Caco-2 (cell line): ENCODE measurements around the gene KHSRP. TPM values are rescaled to one million over a fixed set of nuclear protein-coding genes. Genes with fewer than 3 reads are reported as not detected.

Source experiments
- BruUV-seq: library from RNA; stranded (reverse); fragments of 400-500 nt; replicated peaks from 2 replicates; lab custom pipeline; 2021; lab: Mats Ljungman, UMichigan
- CTCF ChIA-PET: fragments of 300-600 bp; sonication (Branson Sonifier 250); formaldehyde crosslinking; loops from one replicate; lab custom pipeline; 2022; ENCODE audit warnings: antibody characterized with exemption; lab: Charles Lee
- POLR2A ChIA-PET: fragments of 300-600 bp; sonication (Branson Sonifier 250); formaldehyde crosslinking; loops from one replicate; lab custom pipeline; 2022; ENCODE audit warnings: antibody characterized with exemption; lab: Charles Lee
- DNase-seq, 2 experiments: peaks; one replicate each; pipeline versions ENCODE4 v3.0.0 to v3.0.0-alpha.2; 2020 to 2022
- H3K27me3 ChIP-seq: replicated peaks from 2 replicates; pipeline ENCODE4 v1.6.0; 2011; ENCODE audit warnings: low read length; ENCODE audit not compliant: control insufficient read depth, insufficient read depth
- H3K36me3 ChIP-seq: 2 replicates; pipeline ENCODE4 v1.5.1; 2011; ENCODE audit warnings: low read length; ENCODE audit not compliant: control insufficient read depth, insufficient read depth
- H3K4me1 ChIP-seq: fragments of 250-450 bp; sonication (Bioruptor Pico); 2 replicates; pipeline ENCODE4 v1.5.1; 2020; ENCODE audit warnings: mild to moderate bottlenecking
- H3K4me3 ChIP-seq: 2 replicates; pipeline ENCODE4 v1.5.1; 2011; ENCODE audit warnings: low read depth, mild to moderate bottlenecking, control low read depth, low read length
- H3K9me3 ChIP-seq: fragments of 250-450 bp; sonication (Bioruptor Pico); 2 replicates; pipeline ENCODE4 v1.5.1; 2020; ENCODE audit warnings: mild to moderate bottlenecking, moderate library complexity
- H3K27ac Mint-ChIP-seq: one replicate; pipeline ENCODE4 v1.8.0; 2022; ENCODE audit warnings: mixed read lengths; ENCODE audit not compliant: unreplicated experiment
- H3K27me3 Mint-ChIP-seq: one replicate; pipeline ENCODE4 v1.8.0; 2022; ENCODE audit warnings: mixed read lengths; ENCODE audit not compliant: insufficient read depth, unreplicated experiment
- H3K36me3 Mint-ChIP-seq: one replicate; pipeline ENCODE4 v1.8.0; 2022; ENCODE audit warnings: mild to moderate bottlenecking, mixed read lengths; ENCODE audit not compliant: insufficient read depth, unreplicated experiment
- H3K4me1 Mint-ChIP-seq: one replicate; pipeline ENCODE4 v1.8.0; 2022; ENCODE audit warnings: low read depth, mixed read lengths; ENCODE audit not compliant: unreplicated experiment
- H3K4me3 Mint-ChIP-seq: one replicate; pipeline ENCODE4 v1.8.0; 2022; ENCODE audit warnings: mild to moderate bottlenecking, moderate library complexity, mixed read lengths; ENCODE audit not compliant: unreplicated experiment
- H3K9me3 Mint-ChIP-seq: one replicate; pipeline ENCODE4 v1.8.0; 2022; ENCODE audit warnings: mixed read lengths; ENCODE audit not compliant: unreplicated experiment
- intact Hi-C: fragments of 100-400 bp; cut with micrococcal nuclease; formaldehyde crosslinking; loops from one replicate; pipeline ENCODE4 v1.10.0; 2022; ENCODE audit not compliant: unreplicated experiment
- total RNA-seq: library from RNA; stranded (reverse); gene quantifications from 2 replicates; pipeline ENCODE4 v1.2.3, GENCODE V29; 2022
- TF ChIP-seq, protein P1 (sequence below), 2 experiments: fragments of 200-600 bp in 1 of 2; IDR thresholded peaks; 1 replicate in 1 of 2; 2 replicates in 1 of 2; pipeline versions ENCODE4 v1.5.1 to v1.8.0; 2011 to 2022; ENCODE audit warnings: antibody characterized with exemption in 1 of 2, control low read depth in 1 of 2, inconsistent platforms in 1 of 2, low read depth in 1 of 2, low read length in 1 of 2, mild to moderate bottlenecking in 1 of 2, moderate library complexity in 1 of 2; ENCODE audit not compliant: insufficient read depth in 1 of 2, severe bottlenecking in 1 of 2, unreplicated experiment in 1 of 2

The KHSRP gene
- total RNA-seq, 1 experiment from 2014 or later, result 610 TPM

DNA sequence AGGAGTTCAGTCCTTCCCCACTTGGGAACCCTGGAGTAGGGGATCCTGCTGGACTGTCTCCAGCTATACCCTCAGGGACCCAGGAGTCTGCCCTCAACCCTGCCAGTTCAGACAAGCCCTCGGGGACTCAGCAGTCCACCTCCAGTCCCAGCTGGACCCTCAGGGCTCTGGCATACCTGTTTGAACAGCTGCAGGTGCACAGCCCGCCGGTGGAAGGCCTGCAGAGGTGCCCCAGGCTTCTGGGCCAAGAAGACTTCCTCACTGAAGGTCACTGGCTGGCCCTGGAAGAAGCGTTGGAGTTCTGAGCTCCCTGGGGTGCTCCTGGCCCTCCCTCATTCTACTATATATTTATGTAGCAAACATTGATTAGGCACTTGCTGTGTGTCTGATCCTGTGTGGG, 48.1 kb upstream of the KHSRP start:
- ChIA-PET CTCF (interaction anchor here (0.7 kb wide), 1 partner anchor 391 kb away, joined by 4 read pairs; no protein-coding TSS in a partner anchor), POLR2A (interaction anchor here (0.8 kb wide), 1 partner anchor 8 kb away, joined by 9 read pairs; the partner anchor contains the start of gene CRB3)
- Mint-ChIP-seq H3K36me3 (peaks cover 45% of the 10 kb centered on the region), H3K4me3 (no peak overlapping the region), H3K4me1 (peaks cover 9% of the 10 kb centered on the region), H3K27ac (no peak overlapping the region), H3K27me3 (no peaks in the 10 kb centered on the region), H3K9me3 (no peaks in the 10 kb centered on the region)
- TF ChIP-seq, protein P1, sequence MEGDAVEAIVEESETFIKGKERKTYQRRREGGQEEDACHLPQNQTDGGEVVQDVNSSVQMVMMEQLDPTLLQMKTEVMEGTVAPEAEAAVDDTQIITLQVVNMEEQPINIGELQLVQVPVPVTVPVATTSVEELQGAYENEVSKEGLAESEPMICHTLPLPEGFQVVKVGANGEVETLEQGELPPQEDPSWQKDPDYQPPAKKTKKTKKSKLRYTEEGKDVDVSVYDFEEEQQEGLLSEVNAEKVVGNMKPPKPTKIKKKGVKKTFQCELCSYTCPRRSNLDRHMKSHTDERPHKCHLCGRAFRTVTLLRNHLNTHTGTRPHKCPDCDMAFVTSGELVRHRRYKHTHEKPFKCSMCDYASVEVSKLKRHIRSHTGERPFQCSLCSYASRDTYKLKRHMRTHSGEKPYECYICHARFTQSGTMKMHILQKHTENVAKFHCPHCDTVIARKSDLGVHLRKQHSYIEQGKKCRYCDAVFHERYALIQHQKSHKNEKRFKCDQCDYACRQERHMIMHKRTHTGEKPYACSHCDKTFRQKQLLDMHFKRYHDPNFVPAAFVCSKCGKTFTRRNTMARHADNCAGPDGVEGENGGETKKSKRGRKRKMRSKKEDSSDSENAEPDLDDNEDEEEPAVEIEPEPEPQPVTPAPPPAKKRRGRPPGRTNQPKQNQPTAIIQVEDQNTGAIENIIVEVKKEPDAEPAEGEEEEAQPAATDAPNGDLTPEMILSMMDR (IDR thresholded peaks at IDR 0.05; ENCODE audit: insufficient read depth in 1 of 2, low read depth in 1 of 2, low read length in 1 of 2, severe bottlenecking in 1 of 2, unreplicated experiment in 1 of 2), result no peak
- DNase-seq, result peak; percentile 30 to 64
- H3K27me3 ChIP-seq, result no peaks in the 10 kb centered on the region
- intact Hi-C loops, result no loop called here
- H3K36me3 ChIP-seq, result no peaks in the 10 kb centered on the region; the same call in none of the 2 replicates
- peaks cover 19% of the 10 kb centered on the region for H3K4me1 ChIP-seq
- no peak overlapping the region for H3K4me3 ChIP-seq
- no TSS peak for BruUV-seq
- H3K9me3 ChIP-seq, result no peaks in the 10 kb centered on the region

DNA sequence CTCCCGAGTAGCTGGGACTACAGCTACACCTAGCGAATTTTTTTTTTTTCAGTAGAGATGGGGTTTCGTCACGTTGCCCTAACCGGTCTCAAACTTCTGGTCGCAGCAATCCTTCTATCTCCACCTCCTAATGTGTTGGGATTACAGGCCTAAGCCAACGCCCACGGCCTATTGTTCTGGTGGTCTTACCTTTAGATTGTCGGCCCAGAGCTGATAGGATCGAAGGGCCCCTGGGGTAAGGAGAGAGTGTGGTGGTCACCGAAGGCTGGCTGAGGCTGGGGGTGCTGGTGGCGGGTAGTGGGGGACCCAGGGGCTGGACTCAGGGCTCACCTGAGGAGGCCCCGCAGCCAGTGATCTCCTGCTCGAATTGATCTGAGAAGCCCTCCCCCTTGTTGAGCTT, 46.5 kb upstream of the KHSRP start:
- no peak for DNase-seq
- Histone ChIP-seq H3K4me1 (peaks cover 14% of the 10 kb centered on the region), H3K36me3 (peaks cover 4% of the 10 kb centered on the region), H3K27me3 (no peaks in the 10 kb centered on the region), H3K4me3 (no peak overlapping the region), H3K9me3 (no peaks in the 10 kb centered on the region)
- no peak overlapping the region for H3K27ac Mint-ChIP-seq
- peaks cover 9% of the 10 kb centered on the region for H3K4me1 Mint-ChIP-seq
- H3K27me3 Mint-ChIP-seq, result no peaks in the 10 kb centered on the region
- intact Hi-C loops, result no loop called here
- CTCF ChIA-PET, result no interaction called here
- TF ChIP-seq, protein P1 (IDR thresholded peaks at IDR 0.05; ENCODE audit: insufficient read depth in 1 of 2, low read depth in 1 of 2, low read length in 1 of 2, severe bottlenecking in 1 of 2, unreplicated experiment in 1 of 2), result no peak
- no TSS peak for BruUV-seq
- POLR2A ChIA-PET, result interaction anchor here (0.8 kb wide), 1 partner anchor 68 kb away, joined by 7 read pairs; no protein-coding TSS in a partner anchor
- H3K9me3 Mint-ChIP-seq, result no peaks in the 10 kb centered on the region
- no peak overlapping the region for H3K4me3 Mint-ChIP-seq
- peaks cover 52% of the 10 kb centered on the region for H3K36me3 Mint-ChIP-seq

GRCh38 chr19:6470173-6470572, 45.6 kb upstream of the KHSRP start:
- intact Hi-C loops, result no loop called here
- no TSS peak for BruUV-seq
- no peak for DNase-seq
- TF ChIP-seq, protein P1 (IDR thresholded peaks at IDR 0.05; ENCODE audit: insufficient read depth in 1 of 2, low read depth in 1 of 2, low read length in 1 of 2, severe bottlenecking in 1 of 2, unreplicated experiment in 1 of 2), result no peak
- no peaks in the 10 kb centered on the region for H3K9me3 ChIP-seq
- Mint-ChIP-seq H3K4me1 (peaks cover 16% of the 10 kb centered on the region), H3K36me3 (peaks cover 52% of the 10 kb centered on the region), H3K27me3 (no peaks in the 10 kb centered on the region), H3K9me3 (no peaks in the 10 kb centered on the region), H3K4me3 (no peak overlapping the region), H3K27ac (no peak overlapping the region)
- peaks cover 4% of the 10 kb centered on the region for H3K36me3 ChIP-seq
- peaks cover 14% of the 10 kb centered on the region for H3K4me1 ChIP-seq
- CTCF ChIA-PET, result no interaction called here
- H3K27me3 ChIP-seq, result no peaks in the 10 kb centered on the region
- H3K4me3 ChIP-seq, result no peak overlapping the region
- POLR2A ChIA-PET, result no interaction called here
